ENCODE measurements around the gene NUDT16.
"Not testable (repeated sequence)": the region's sequence is repeated elsewhere in the genome, so short reads cannot be mapped to it uniquely, and the experiment has no call there.

NUDT16 gene

GRCh38 chr3:131381445-131382291, at the start of gene NUDT16:
Gene NUDT16 (plus strand): TSS chr3:131381774. CDS start chr3:131381805, 31 bp downstream.
- peak; percentile 99 for DNase-seq (ENCODE audit: low read depth)

- DNase-seq (ENCODE audit: low read depth), result peak; percentile 39
These were observed 42.5 kb upstream of the NUDT16 start for GRCh38 chr3:131338948-131339640.

- DNase-seq (ENCODE audit: low read depth), result no peak
These were observed 39.8 kb upstream of the NUDT16 start for GRCh38 chr3:131341761-131342160.

- peak; percentile 14 for DNase-seq (ENCODE audit: low read depth)
These were observed 32.7 kb upstream of the NUDT16 start for GRCh38 chr3:131348911-131349310.

GRCh38 chr3:131349454-131349853, 32.1 kb upstream of the NUDT16 start:
- DNase-seq (ENCODE audit: low read depth), result no peak

GRCh38 chr3:131349946-131350347, 31.6 kb upstream of the NUDT16 start:
- DNase-seq (ENCODE audit: low read depth), result peak; percentile 94

- peak; percentile 57 for DNase-seq (ENCODE audit: low read depth)
These were observed 31.1 kb upstream of the NUDT16 start for GRCh38 chr3:131350506-131350905.

- peak; percentile 68 for DNase-seq (ENCODE audit: low read depth)
These were observed 28.3 kb upstream of the NUDT16 start for GRCh38 chr3:131353016-131353877.

GRCh38 chr3:131353986-131354385, 27.6 kb upstream of the NUDT16 start:
- DNase-seq (ENCODE audit: low read depth), result peak; percentile 22

GRCh38 chr3:131356006-131356595, 25.5 kb upstream of the NUDT16 start:
- peak; percentile 94 for DNase-seq (ENCODE audit: low read depth)

- no peak for DNase-seq (ENCODE audit: low read depth)
These were observed 24.3 kb upstream of the NUDT16 start for GRCh38 chr3:131357275-131357674.

- DNase-seq (ENCODE audit: low read depth), result no peak
These were observed 21.3 kb upstream of the NUDT16 start for GRCh38 chr3:131360191-131360755.

GRCh38 chr3:131361066-131361463, 20.5 kb upstream of the NUDT16 start:
- not testable (repeated sequence) for DNase-seq (ENCODE audit: low read depth)

GRCh38 chr3:131361464-131362421, 19.8 kb upstream of the NUDT16 start:
- DNase-seq (ENCODE audit: low read depth), result no peak

GRCh38 chr3:131363275-131363674, 18.3 kb upstream of the NUDT16 start:
- no peak for DNase-seq (ENCODE audit: low read depth)

- DNase-seq (ENCODE audit: low read depth), result no peak
These were observed 10.5 kb upstream of the NUDT16 start for GRCh38 chr3:131370935-131371687.

GRCh38 chr3:131371688-131372066, 9.9 kb upstream of the NUDT16 start:
- DNase-seq (ENCODE audit: low read depth), result no peak

- no peak for DNase-seq (ENCODE audit: low read depth)
These were observed 6.8 kb upstream of the NUDT16 start for GRCh38 chr3:131374741-131375140.

GRCh38 chr3:131380821-131381444, 641 bp upstream of the NUDT16 start:
- not testable (repeated sequence) for DNase-seq (ENCODE audit: low read depth)
